GM12865 (cell line): ENCODE measurements around the gene ATF2.

Experiments
- DNase-seq: peaks from one replicate; pipeline ENCODE4 v3.0.0; 2010; ENCODE audit warnings: low read depth
- H3K4me3 ChIP-seq: 2 replicates; pipeline ENCODE4 v1.5.1; 2011; ENCODE audit warnings: mild to moderate bottlenecking, low read depth, low read length, control low read depth
- CTCF ChIP-seq: IDR thresholded peaks from 2 replicates; pipeline ENCODE4 v1.5.1; 2011; ENCODE audit warnings: low read length, control low read depth, low read depth, inconsistent platforms; ENCODE audit not compliant: insufficient read depth; ENCODE audit errors: missing control alignments

Gene ATF2

GRCh38 chr2:175147186-175147585 lies 20.8 kb downstream of the ATF2 start:
- DNase-seq, result no peak
- no peak for TF ChIP-seq CTCF
- no peak overlapping the region for H3K4me3 ChIP-seq

- no peak overlapping the region for H3K4me3 ChIP-seq
- no peak for TF ChIP-seq CTCF
- DNase-seq, result no peak
Measured at GRCh38 chr2:175143678-175144077, 24.3 kb downstream of the ATF2 start.

- no peak overlapping the region for H3K4me3 ChIP-seq
- no peak for DNase-seq
- no peak for TF ChIP-seq CTCF
Measured at GRCh38 chr2:175143191-175143590, 24.8 kb downstream of the ATF2 start.

GRCh38 chr2:175140332-175140731 lies 27.7 kb downstream of the ATF2 start:
- H3K4me3 ChIP-seq, result no peak overlapping the region
- DNase-seq, result no peak
- TF ChIP-seq CTCF, result no peak

GRCh38 chr2:175137793-175138192 lies 30.2 kb downstream of the ATF2 start:
- no peak overlapping the region for H3K4me3 ChIP-seq
- DNase-seq, result no peak
- TF ChIP-seq CTCF, result no peak

- peak; percentile 53 for DNase-seq
- peak overlapping the region; percentile 27 for H3K4me3 ChIP-seq
- no peak for TF ChIP-seq CTCF
Measured at GRCh38 chr2:175136334-175137215, 31.4 kb downstream of the ATF2 start.

GRCh38 chr2:175135862-175136261 lies 32.1 kb downstream of the ATF2 start:
- no peak for TF ChIP-seq CTCF
- no peak for DNase-seq
- no peak overlapping the region for H3K4me3 ChIP-seq
